Activated naive CD8-positive, alpha-beta T cell treated with anti-CD3 and anti-CD28 coated beads, Interleukin-2, amount 10 ng/mL, durations not matched to agents 7 days and 5 days (primary cell): ENCODE results near the gene WDR88. TPM values are rescaled to one million over a fixed set of nuclear protein-coding genes. Genes with fewer than 3 reads are reported as not detected.
"Not testable (repeated sequence)": the region's sequence is repeated elsewhere in the genome, so short reads cannot be mapped to it uniquely, and the experiment has no call there.

ENCODE experiments used
- ATAC-seq: fragments of 150-1000 bp; cut with Tn5 transposase; one replicate; pipeline ENCODE4 v1.10.0; 2021; ENCODE audit warnings: low read depth, moderate library complexity
- POLR2A ChIA-PET: fragments of 350-600 bp; sonication (Branson Sonifier 250); formaldehyde crosslinking; loops from one replicate; lab custom pipeline; 2021; ENCODE audit warnings: antibody characterized with exemption; lab: Charles Lee
- DNase-seq: peaks from one replicate; pipeline ENCODE4 v3.0.0; 2021
- H3K27ac Mint-ChIP-seq: one replicate; pipeline ENCODE4 v1.8.0; 2022; ENCODE audit warnings: mild to moderate bottlenecking, mixed read lengths
- H3K27me3 Mint-ChIP-seq: one replicate; pipeline ENCODE4 v1.8.0; 2022; ENCODE audit warnings: mild to moderate bottlenecking, moderate library complexity, mixed read lengths
- H3K36me3 Mint-ChIP-seq: one replicate; pipeline ENCODE4 v1.8.0; 2021; ENCODE audit warnings: mild to moderate bottlenecking, mixed read lengths
- H3K4me1 Mint-ChIP-seq: one replicate; pipeline ENCODE4 v1.8.0; 2021; ENCODE audit warnings: mixed read lengths
- H3K4me3 Mint-ChIP-seq: one replicate; pipeline ENCODE4 v1.8.0; 2022; ENCODE audit warnings: mild to moderate bottlenecking, moderate library complexity, mixed read lengths
- H3K9me3 Mint-ChIP-seq: one replicate; pipeline ENCODE4 v1.8.0; 2021; ENCODE audit warnings: mixed read lengths
- total RNA-seq, 2 experiments: library from RNA; stranded (reverse); gene quantifications; one replicate each; pipeline ENCODE4 v1.2.3, GENCODE V29; 2021

The WDR88 gene
- total RNA-seq, 2 experiments from 2014 or later: not detected

DNA sequence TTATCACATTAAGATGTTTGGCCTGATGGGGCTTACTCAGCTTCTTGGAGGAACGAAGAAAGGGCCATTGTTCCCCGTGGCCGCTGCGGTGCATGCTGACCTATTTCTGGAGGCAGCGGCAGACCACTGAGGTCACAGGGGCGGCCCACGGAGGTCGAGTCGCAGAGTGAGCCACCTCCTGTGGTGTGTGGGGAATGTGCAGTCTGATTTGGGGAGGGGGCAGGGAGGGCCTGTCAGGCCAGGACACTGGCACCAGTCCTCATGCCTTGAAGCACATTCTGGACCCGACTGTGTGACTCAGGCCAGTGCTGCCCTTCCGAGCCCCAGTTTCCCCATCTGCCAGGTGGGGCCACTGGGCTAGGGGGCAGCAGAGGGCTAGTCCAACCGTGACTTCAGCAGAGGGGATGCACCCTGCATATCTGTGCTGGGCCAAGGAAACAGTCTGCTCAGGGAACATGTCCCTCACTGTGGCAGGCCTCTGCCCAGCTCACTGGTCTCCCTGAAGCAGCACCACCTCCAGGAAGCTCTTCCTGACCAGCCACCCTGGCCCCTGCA is 87.4 kb downstream of the WDR88 start:
- H3K36me3 Mint-ChIP-seq: no peaks in the 10 kb centered on the region
- POLR2A ChIA-PET: no interaction called here
- DNase-seq (no peak), ATAC-seq (no peak)
- H3K4me3 Mint-ChIP-seq: no peak overlapping the region
- H3K27ac Mint-ChIP-seq: no peak overlapping the region
- H3K9me3 Mint-ChIP-seq: no peaks in the 10 kb centered on the region
- no peaks in the 10 kb centered on the region for H3K4me1 Mint-ChIP-seq
- peaks cover 6% of the 10 kb centered on the region for H3K27me3 Mint-ChIP-seq

DNA sequence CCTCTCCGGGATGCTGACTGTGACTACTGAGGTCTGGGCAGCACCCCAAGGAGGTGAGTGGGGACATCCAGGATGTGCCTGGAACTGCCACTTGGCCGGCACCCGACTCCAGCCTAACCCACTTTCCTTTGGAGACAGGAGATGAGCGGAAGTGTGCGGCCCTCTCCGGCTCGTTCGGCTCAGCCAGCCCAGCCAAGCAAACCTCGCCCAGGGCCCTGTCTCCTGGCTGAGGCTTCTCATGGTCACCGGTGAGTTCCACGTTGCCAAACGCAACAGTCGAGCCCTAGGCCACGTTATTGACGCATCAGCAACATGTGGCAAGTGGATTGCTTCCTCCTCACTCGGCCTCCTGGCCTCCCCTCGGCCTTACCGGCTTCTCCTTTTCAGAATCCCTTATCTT is 88.2 kb downstream of the WDR88 start:
- DNase-seq (no peak), ATAC-seq (no peak)
- peaks cover 13% of the 10 kb centered on the region for H3K27me3 Mint-ChIP-seq
- no peaks in the 10 kb centered on the region for H3K9me3 Mint-ChIP-seq
- POLR2A ChIA-PET: no interaction called here
- H3K36me3 Mint-ChIP-seq: no peaks in the 10 kb centered on the region
- H3K4me1 Mint-ChIP-seq: no peaks in the 10 kb centered on the region
- no peak overlapping the region for H3K4me3 Mint-ChIP-seq
- no peak overlapping the region for H3K27ac Mint-ChIP-seq

DNA sequence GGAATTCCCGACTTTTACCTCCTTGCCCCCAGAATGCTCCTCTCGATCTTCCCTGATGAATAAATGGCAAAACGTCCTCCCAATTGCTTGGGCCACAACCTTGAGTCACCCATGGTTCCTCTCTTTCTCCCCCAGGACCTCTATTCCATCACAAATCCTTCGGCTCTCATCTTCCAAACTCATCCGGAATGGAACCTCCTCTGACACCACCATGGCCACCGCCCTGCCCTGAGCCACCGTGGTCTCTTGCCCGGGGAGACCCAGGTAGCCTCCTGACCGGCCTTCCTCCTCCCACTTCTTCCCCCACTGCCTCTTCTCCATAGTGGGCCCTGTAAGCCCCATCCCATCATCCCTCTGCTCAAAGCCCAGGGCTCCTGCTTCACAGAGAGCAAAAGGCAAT is 88.8 kb downstream of the WDR88 start:
- DNase-seq (no peak), ATAC-seq (no peak)
- Mint-ChIP-seq H3K4me3 (no peak overlapping the region), H3K4me1 (no peaks in the 10 kb centered on the region), H3K9me3 (no peaks in the 10 kb centered on the region), H3K27me3 (peaks cover 13% of the 10 kb centered on the region), H3K27ac (no peak overlapping the region), H3K36me3 (no peaks in the 10 kb centered on the region)
- POLR2A ChIA-PET: no interaction called here

DNA sequence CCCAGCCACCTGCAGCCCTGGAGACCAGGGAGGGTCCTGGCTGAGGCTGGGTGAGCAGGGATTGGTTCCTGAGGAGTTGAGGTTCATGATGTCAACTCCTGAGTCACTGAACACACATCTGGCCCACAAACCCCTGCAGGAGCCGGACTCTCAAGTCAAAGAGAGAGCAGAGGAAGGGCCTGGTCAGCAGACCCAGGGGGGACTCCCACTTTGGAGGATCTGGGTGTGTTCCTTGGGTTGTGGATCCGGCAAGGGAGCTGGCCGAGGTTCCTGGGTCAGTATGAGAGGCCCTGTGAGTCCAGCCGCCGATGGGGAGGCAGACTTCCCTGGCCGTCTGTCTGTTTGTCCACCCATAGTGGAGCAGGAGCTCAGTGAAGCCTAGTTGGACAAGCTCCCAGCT is 89.7 kb downstream of the WDR88 start:
- H3K36me3 Mint-ChIP-seq: no peaks in the 10 kb centered on the region
- no peaks in the 10 kb centered on the region for H3K9me3 Mint-ChIP-seq
- no peak overlapping the region for H3K27ac Mint-ChIP-seq
- peaks cover 4% of the 10 kb centered on the region for H3K4me1 Mint-ChIP-seq
- POLR2A ChIA-PET: no interaction called here
- H3K27me3 Mint-ChIP-seq: peaks cover 22% of the 10 kb centered on the region
- DNase-seq (no peak), ATAC-seq (no peak)
- H3K4me3 Mint-ChIP-seq: no peak overlapping the region

DNA sequence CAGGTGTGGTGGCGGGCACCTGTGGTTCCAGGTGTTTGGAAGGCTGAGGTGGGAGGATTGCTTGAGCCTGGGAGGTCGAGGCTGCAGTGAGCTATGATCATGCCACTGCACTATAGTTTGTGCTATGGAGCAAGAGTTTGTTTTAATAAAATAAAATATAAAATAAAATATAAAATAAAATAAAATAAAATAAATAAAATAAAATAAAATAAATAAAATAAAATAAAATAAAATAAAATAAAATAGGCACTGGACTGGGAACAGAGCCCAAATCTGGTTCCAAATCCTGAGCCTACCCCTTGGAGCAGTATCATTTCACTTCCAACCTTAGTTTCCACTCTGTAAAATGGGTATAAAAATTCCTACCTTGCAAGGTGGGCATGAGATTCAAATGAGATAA is 90.3 kb downstream of the WDR88 start:
- DNase-seq, H3K9me3 Mint-ChIP-seq, ATAC-seq, H3K27ac Mint-ChIP-seq, H3K36me3 Mint-ChIP-seq, H3K4me1 Mint-ChIP-seq, POLR2A ChIA-PET, H3K4me3 Mint-ChIP-seq: not testable (repeated sequence)
- peaks cover 25% of the 10 kb centered on the region for H3K27me3 Mint-ChIP-seq

DNA sequence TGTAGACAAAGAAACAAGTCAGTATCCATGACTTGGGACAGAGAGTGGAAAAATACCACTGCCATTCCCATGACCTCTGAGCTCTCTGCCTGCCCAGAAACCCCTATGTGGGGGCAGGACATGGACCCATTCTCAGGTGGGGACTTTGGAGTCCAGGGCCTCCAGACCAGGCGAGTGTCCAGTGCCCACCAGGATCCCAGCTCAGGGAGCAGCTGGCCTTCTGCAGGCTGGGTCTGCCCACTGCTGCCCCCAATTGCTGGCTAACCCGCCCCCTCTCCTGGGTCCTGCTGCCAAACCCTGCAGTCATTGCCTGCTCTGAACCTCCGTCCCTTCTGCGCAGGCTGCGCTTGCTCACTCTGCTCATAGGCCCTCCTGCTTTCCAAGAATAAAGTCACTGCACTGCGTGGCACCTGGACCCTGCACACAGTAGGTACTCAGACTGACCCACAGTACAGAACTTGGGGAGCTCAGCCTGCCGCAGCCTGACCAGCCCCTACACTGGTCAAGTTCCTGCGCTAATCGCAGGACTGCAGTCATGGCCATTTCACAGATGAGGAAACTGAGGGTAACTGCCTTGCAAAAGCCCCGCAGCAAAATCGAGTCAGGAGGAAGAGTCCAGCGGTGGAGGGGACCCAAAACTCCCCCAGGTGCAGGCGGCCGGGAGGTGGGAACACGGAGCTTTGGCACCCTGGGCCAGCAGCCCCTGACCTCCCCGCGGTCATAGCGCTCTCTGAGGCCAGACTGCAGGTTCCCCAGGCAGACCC is 93.0 kb downstream of the WDR88 start:
- Mint-ChIP-seq H3K4me3 (no peak overlapping the region), H3K4me1 (peaks cover 4% of the 10 kb centered on the region), H3K27ac (no peak overlapping the region), H3K36me3 (peaks cover 4% of the 10 kb centered on the region), H3K9me3 (peaks cover 13% of the 10 kb centered on the region), H3K27me3 (peaks cover 41% of the 10 kb centered on the region)
- ATAC-seq (no peak), DNase-seq (no peak)
- POLR2A ChIA-PET: no interaction called here

Other genes with a start within 250 kb of the WDR88 start
- gene CEP89, start 160.2 kb upstream of the WDR88 start, total RNA-seq: 10 to 100 TPM; 21.0 to 27.2 TPM
- 1 to 10 TPM; 6.3 to 7.0 TPM for gene FAAP24, start 159.9 kb upstream of the WDR88 start, total RNA-seq
- 1 to 10 TPM; 1.6 to 1.8 TPM for gene RHPN2, start 67.2 kb upstream of the WDR88 start, total RNA-seq
- 10 to 100 TPM; 14.0 to 14.7 TPM for gene GPATCH1, start 50.9 kb upstream of the WDR88 start, total RNA-seq
- under 1 TPM; 0.14 to 0.43 TPM for gene LRP3, start 62.2 kb downstream of the WDR88 start, total RNA-seq
- not detected for gene SLC7A10, start 93.7 kb downstream of the WDR88 start, total RNA-seq
- gene CEBPA, start 170.4 kb downstream of the WDR88 start, total RNA-seq: 1 to 10 TPM; 1.6 to 1.9 TPM
- gene CEBPG, start 241.6 kb downstream of the WDR88 start, total RNA-seq: 10 to 100 TPM; 26.2 to 26.3 TPM